ENCODE results near the gene RPS15. TPM values are rescaled to one million over a fixed set of nuclear protein-coding genes. Genes with fewer than 3 reads are reported as not detected.
"Not testable (repeated sequence)": the region's sequence is repeated elsewhere in the genome, so short reads cannot be mapped to it uniquely, and the experiment has no call there.

The RPS15 gene
- total RNA-seq, 1 donor from 2014 or later, result 753 TPM

DNA sequence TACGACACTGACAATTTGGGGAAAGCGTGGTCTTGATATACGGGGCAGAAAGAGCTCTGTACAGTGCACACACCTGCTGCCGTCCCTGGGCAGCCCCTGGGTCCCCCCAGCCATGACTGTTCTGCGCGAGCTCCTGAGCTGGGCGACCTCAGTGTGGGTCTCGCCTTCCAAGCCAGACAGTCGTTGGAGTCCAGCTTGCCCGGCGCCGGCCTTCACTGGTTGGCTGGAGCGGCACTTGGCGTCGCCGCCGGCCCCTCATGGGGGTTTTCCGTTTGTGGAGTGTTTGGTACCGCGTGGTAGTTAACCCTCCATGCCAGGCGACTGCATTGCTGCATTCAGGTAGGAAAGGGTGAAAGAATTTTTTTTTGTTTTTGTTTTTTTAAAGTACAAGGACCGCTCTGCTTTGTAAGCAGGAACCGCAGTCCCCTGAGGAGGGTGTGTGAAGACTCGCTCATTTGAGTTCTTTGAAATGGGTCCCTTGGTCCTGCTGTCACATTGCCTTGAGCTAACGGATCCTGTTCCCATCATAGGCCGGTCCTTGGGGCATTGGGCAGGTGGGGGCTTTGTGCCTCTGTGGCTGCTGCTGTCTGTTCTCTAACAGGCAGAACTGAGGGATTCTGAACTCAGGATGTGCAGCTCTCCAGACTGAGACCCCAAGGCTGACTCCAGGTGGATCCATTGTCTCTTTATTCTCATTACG, 10.8 kb upstream of the RPS15 start:
- intact Hi-C loops (cut with DNase I), result no loop called here
- ATAC-seq (no peak), DNase-seq (ENCODE audit: low spot score) (no peak)

DNA sequence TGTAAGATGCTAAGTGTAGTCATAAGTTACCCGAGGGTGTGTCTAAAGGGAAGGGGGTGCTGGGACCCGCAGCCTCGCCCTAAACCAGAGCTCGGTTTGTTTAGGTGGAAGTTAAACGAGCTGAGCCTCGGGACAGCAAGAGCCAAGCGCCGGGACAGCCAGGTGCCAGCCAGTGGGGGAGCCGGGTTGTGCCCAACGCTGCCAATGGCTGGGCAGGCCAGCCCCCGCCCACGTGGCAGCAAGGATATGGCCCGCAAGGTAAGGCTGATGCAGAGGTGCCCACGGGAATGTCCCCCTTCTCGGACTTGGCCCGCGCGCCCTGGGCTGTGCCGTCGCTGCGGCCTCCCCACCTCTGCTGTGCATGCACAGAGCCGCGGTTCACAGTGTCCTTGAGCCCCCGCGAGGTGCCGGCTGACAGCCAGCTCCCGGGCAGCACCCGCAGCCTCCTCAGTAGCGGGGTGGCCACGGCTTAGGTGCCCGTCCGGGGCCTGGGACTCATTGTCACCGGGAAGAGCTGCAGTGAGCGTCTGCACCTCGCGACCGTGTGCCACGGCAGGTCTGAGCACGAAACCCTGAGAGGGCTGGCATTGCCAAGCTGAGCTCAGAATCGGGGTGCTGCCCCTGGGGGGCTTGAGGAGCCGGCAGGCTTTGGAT, 9.3 kb upstream of the RPS15 start:
- DNase-seq (ENCODE audit: low spot score), result no peak
- ATAC-seq, result no peak
- intact Hi-C loops (cut with DNase I), result no loop called here

GRCh38 chr19:1429750-1430149, 8.4 kb upstream of the RPS15 start:
- DNase-seq (ENCODE audit: low spot score) (no peak), ATAC-seq (no peak)
- intact Hi-C loops (cut with DNase I), result no loop called here

DNA sequence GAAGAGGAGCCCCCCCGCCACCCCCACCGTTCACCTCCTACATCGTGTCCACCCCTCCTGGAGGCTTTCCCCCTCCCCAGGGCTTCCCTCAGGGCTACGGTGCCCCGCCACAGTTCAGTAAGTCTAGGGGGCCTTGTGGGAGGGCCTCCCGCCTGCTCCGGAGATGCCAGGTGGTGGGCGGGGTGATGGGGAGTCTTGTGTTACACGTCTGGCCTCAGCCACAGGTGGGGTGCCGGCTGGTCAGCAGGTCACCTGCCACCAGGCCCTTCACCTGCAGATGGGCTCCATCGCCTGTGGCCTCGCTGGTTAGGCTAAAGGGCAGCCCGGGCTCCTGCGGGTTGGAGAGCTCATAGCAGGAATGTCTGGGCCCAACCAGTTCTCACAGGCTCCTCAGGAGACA, 8.0 kb upstream of the RPS15 start:
- intact Hi-C loops (cut with DNase I), result no loop called here
- no peak for ATAC-seq
- no peak for DNase-seq (ENCODE audit: low spot score)

GRCh38 chr19:1431759-1432506, 6.3 kb upstream of the RPS15 start:
- intact Hi-C loops (cut with DNase I), result no loop called here
- no peak for DNase-seq (ENCODE audit: low spot score)
- no peak for ATAC-seq

- DNase-seq (ENCODE audit: low spot score) (no peak), ATAC-seq (no peak)
- intact Hi-C loops (cut with DNase I), result no loop called here
Measured at GRCh38 chr19:1432507-1432887, 5.7 kb upstream of the RPS15 start.

DNA sequence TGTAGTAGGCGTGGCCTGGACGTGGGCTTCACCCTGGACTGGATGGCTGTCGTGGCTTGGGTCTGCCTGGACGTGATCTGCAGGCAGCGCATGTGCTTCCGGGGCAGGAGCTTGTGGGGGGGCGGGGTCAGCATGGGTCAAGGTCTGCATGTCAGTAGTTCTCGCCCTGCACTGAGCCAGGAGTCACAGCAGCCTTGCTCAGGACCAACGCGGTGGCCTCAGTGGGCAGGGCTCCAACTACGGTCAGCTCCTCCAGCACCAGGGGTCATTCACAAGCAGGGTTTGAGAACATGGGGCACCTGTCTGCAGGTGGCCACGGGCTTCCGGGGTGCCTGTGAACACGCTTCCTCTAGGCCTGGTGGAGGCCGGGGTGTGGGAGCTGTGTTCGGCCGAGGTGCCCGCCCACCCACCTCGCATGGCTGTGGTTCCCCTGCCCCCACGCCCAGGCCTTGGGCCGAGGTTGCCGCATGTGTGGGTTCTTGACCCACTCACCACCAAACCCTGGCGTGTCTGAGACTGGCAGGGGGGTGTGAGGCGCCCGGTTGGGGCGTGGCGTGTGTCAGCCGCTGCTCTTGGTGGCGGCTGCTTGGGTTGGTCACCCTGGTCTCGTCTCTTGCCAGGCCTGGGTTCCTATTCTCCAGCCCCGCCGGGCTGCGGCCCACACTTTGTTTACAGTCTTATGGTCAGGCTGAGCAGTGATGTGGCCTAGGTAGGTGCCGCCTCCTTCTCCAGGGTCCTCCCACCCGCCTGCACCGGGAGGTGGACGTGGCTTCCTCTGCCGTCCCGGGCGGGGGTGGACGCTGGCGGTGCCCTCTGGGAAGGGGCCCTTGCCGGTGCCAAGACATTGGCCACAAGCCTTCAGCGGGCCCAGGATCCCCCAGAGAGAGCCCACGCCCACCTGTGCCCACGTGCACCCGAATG, 4.8 kb upstream of the RPS15 start:
- intact Hi-C loops (cut with DNase I), result no loop called here
- DNase-seq (ENCODE audit: low spot score), result no peak
- no peak for ATAC-seq

GRCh38 chr19:1434040-1434366, 4.2 kb upstream of the RPS15 start:
- no peak for ATAC-seq
- intact Hi-C loops (cut with DNase I), result no loop called here
- no peak for DNase-seq (ENCODE audit: low spot score)

DNA sequence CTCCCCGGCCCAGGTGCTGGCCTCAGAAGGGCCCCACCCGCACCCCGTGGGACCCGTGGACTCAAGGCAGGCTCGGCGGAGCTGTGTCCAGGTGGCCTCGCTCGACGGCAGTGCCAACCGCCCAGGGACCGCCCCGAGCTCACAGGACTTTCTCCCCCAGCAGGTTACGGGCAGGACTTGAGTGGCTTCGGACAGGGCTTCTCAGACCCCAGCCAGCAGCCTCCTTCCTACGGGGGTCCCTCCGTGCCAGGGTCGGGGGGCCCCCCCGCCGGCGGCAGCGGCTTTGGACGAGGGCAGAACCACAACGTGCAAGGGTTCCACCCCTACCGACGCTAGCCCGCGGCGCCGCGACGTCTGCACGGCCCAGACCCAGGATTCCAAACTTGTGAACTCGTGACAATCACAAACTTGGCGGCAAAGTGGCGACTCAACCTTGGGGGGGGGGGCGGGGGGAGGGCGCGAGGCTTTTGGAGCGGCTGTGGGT, 3.6 kb upstream of the RPS15 start:
- DNase-seq (ENCODE audit: low spot score) (no peak), ATAC-seq (no peak)
- intact Hi-C loops (cut with DNase I), result no loop called here

GRCh38 chr19:1435378-1435989, 2.7 kb upstream of the RPS15 start:
- intact Hi-C loops (cut with DNase I), result no loop called here
- no peak for DNase-seq (ENCODE audit: low spot score)
- no peak for ATAC-seq

- intact Hi-C loops (cut with DNase I), result no loop called here
Measured at GRCh38 chr19:1437609-1438008, 587 bp upstream of the RPS15 start.

GRCh38 chr19:1438933-1439354, 748 bp downstream of the RPS15 start:
- DNase-seq (ENCODE audit: low spot score), result no peak
- intact Hi-C loops (cut with DNase I), result no loop called here
- ATAC-seq, result no peak

More at GRCh38 chr19:1437609-1438008, 587 bp upstream of the RPS15 start:
- DNase-seq (ENCODE audit: low spot score) (no peak), ATAC-seq (no peak)

- intact Hi-C loops (cut with DNase I); ATAC-seq: not testable (repeated sequence)
Measured at GRCh38 chr19:1439525-1440417, 1.6 kb downstream of the RPS15 start.

GRCh38 chr19:1440418-1440801, 2.2 kb downstream of the RPS15 start:
- DNase-seq (ENCODE audit: low spot score) (no peak), ATAC-seq (no peak)
- intact Hi-C loops (cut with DNase I), result no loop called here

More at GRCh38 chr19:1439525-1440417, 1.6 kb downstream of the RPS15 start:
- not testable (repeated sequence) for DNase-seq (ENCODE audit: low spot score)

DNA sequence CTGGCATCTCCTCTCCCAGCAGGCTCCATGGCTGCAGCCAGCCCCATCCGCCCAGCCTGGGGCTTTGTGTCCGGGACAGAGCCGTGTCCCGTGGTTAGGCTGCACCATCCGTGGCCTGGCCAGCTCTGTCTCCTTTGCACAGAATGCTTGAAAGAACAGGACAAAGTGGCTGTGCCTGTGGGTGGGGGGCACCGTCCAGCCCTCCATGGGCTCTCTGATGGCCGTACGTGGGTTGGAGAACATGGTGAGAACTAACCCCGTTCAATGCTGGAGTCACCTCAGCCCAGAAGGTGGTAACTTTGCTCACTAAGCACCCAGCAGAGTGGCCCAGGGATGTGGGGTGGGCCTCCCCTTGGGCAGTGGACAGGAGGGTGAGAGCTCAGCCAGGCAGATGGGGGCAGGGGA, 2.8 kb downstream of the RPS15 start:
- no peak for ATAC-seq
- DNase-seq (ENCODE audit: low spot score), result no peak
- intact Hi-C loops (cut with DNase I), result no loop called here

DNA sequence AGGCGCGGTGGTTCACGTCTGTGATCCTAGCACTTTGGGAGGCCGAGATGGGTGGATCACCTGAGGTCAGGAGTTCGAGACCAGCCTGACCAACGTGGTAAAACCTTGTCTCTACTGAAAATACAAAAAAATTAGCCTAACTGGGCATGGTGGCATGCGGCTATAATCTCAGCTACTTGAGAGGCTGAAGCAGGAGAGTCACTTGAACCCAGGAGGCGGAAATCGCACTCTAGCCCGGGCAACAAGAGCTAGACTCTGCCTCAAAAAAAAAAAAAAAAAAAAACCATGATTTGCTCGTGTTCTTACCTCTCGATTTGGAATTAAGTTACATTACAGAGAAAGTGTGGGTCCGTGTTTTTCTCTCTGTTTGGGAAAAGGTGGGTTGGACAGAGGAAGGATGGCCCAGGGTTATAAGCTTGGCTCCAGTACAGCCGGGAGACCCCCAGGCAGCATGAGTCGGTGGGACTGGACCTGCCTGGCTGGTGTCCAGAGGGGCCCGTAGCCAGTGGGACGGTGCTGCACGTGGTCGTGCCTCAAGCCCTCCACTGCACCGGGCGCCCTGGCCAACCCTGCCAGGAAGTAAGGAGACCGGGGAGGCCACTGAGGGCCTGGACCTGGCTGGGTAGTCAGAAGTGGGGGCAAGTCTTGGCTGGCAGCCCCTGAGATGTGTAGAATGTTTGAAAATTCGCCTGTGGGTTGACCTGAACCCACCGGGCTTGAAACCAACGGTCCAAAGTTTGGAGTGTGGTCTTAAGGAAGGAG, 3.7 kb downstream of the RPS15 start:
- intact Hi-C loops (cut with DNase I), result no loop called here
- no peak for ATAC-seq

More for the DNA sequence above, 3.7 kb downstream of the RPS15 start:
- no peak for DNase-seq (ENCODE audit: low spot score)

Measured in sciatic nerve (tissue), 2 donors.